ENCODE results near the gene GZMM. TPM values are rescaled to one million over a fixed set of nuclear protein-coding genes. Genes with fewer than 3 reads are reported as not detected.

GZMM gene
- total RNA-seq, 2 donors from 2014 or later: 0.51 TPM; not detected in 1

- Histone ChIP-seq H3K9ac (ENCODE audit: extremely low read depth, low read length, poor library complexity, severe bottlenecking) (no peak overlapping the region), H3K27ac (ENCODE audit: low read depth, low read length) (no peak overlapping the region), H3K4me3 (ENCODE audit: low read length) (no peak overlapping the region), H3K36me3 (ENCODE audit: control insufficient read depth, insufficient read depth, low read length) (peaks cover 43% of the 10 kb centered on the region), H3K4me1 (ENCODE audit: control insufficient read depth, insufficient read depth, low read length) (peaks cover 3% of the 10 kb centered on the region), H3K27me3 (ENCODE audit: control insufficient read depth, insufficient read depth, low read length, poor library complexity, severe bottlenecking) (no peaks in the 10 kb centered on the region), H3K9me3 (ENCODE audit: control insufficient read depth, low read length) (no peaks in the 10 kb centered on the region)
- Mint-ChIP-seq H3K9me3 (no peaks in the 10 kb centered on the region), H3K27ac (peak overlapping the region; percentile 44), H3K4me3 (no peak overlapping the region), H3K36me3 (ENCODE audit: low read depth) (peaks cover 16% of the 10 kb centered on the region), H3K27me3 (ENCODE audit: insufficient read depth) (no peaks in the 10 kb centered on the region), H3K4me1 (peaks cover 13% of the 10 kb centered on the region)
- peak; percentile 57 for DNase-seq
- 95 to 97% methylated on average over 46 to 66 of the region's 66 CpGs for WGBS, 2 experiments (ENCODE audit: insufficient coverage in 1 of 2, insufficient read length in 1 of 2)
- peak; percentile 40 for TF ChIP-seq CTCF (conservative IDR thresholded peaks at IDR 0.05)
Measured at GRCh38 chr19:577439-578392, 33.9 kb downstream of the GZMM start.

DNA sequence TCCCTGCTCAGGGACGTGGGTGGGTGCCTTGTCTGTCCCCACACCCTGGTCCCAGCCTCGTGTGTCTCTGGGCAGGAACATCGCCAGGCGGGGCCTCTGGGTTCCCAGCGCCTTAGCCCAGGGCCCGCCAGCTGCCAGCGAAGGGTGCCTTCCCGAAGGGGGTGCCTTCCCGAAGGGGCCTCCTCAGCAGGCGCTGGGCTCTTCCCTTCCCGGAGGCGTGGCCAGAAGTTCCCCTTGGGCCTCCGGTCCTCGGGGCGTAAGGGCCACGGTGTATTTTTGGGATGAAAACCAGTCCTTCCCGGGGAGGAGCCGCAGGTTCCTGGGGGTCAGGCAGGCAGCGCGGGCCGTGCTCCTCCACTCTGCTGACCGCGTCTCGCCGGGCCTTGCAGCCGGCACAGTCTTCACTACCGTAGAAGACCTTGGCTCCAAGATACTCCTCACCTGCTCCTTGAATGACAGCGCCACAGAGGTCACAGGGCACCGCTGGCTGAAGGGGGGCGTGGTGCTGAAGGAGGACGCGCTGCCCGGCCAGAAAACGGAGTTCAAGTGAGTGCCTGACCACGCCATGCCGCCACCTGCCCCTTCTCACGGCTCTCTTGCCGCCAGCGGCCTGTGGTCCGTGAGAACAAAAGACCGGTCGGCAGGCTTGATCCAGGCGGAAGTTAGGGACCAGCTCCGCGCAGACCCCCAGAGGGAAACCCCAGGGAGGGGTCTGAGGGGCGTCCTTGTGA, 35.4 kb downstream of the GZMM start:
- Histone ChIP-seq H3K27me3 (ENCODE audit: control insufficient read depth, insufficient read depth, low read length, poor library complexity, severe bottlenecking) (no peaks in the 10 kb centered on the region), H3K9ac (ENCODE audit: extremely low read depth, low read length, poor library complexity, severe bottlenecking) (no peak overlapping the region), H3K9me3 (ENCODE audit: control insufficient read depth, low read length) (no peaks in the 10 kb centered on the region), H3K4me3 (ENCODE audit: low read length) (no peak overlapping the region), H3K36me3 (ENCODE audit: control insufficient read depth, insufficient read depth, low read length) (peaks cover 52% of the 10 kb centered on the region), H3K4me1 (ENCODE audit: control insufficient read depth, insufficient read depth, low read length) (peaks cover 3% of the 10 kb centered on the region), H3K27ac (ENCODE audit: low read depth, low read length) (peak overlapping the region; percentile 11)
- Mint-ChIP-seq H3K4me3 (no peak overlapping the region), H3K9me3 (no peaks in the 10 kb centered on the region), H3K27me3 (ENCODE audit: insufficient read depth) (no peaks in the 10 kb centered on the region), H3K4me1 (peaks cover 11% of the 10 kb centered on the region), H3K27ac (no peak overlapping the region), H3K36me3 (ENCODE audit: low read depth) (peaks cover 19% of the 10 kb centered on the region)
- TF ChIP-seq CTCF (conservative IDR thresholded peaks at IDR 0.05): no peak
- DNase-seq: peak; percentile 41
- 96 to 97% methylated on average over 40 to 46 of the region's 46 CpGs for WGBS, 2 experiments (ENCODE audit: insufficient coverage in 1 of 2, insufficient read length in 1 of 2)

DNA sequence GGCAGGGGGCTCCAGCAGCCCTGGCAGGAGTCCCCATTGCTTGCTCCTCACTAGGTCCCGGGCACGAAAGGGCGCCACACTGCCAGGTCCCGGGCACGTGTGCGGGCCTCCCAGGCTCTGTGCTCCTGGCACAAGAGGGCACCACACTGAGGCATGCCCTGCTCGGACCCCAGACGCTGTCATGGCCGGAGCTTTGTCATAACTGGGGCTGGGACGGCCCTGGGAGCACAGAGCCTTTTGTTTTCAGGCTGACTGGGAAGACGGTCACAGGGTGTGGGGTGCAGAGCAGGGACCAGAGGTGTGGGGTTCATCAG, 35.9 kb downstream of the GZMM start:
- peaks cover 15% of the 10 kb centered on the region for H3K36me3 Mint-ChIP-seq (ENCODE audit: low read depth)
- Histone ChIP-seq H3K9ac (ENCODE audit: extremely low read depth, low read length, poor library complexity, severe bottlenecking) (no peak overlapping the region), H3K4me3 (ENCODE audit: low read length) (no peak overlapping the region), H3K36me3 (ENCODE audit: control insufficient read depth, insufficient read depth, low read length) (peaks cover 52% of the 10 kb centered on the region), H3K27ac (ENCODE audit: low read depth, low read length) (no peak overlapping the region), H3K4me1 (ENCODE audit: control insufficient read depth, insufficient read depth, low read length) (peaks cover 1% of the 10 kb centered on the region), H3K27me3 (ENCODE audit: control insufficient read depth, insufficient read depth, low read length, poor library complexity, severe bottlenecking) (no peaks in the 10 kb centered on the region), H3K9me3 (ENCODE audit: control insufficient read depth, low read length) (no peaks in the 10 kb centered on the region)
- no peak overlapping the region for H3K4me3 Mint-ChIP-seq
- no peak overlapping the region for H3K27ac Mint-ChIP-seq
- H3K27me3 Mint-ChIP-seq (ENCODE audit: insufficient read depth): no peaks in the 10 kb centered on the region
- TF ChIP-seq CTCF (conservative IDR thresholded peaks at IDR 0.05): no peak
- peaks cover 7% of the 10 kb centered on the region for H3K4me1 Mint-ChIP-seq
- no peaks in the 10 kb centered on the region for H3K9me3 Mint-ChIP-seq
- 96 to 98% methylated on average over 7 to 11 of the region's 11 CpGs for WGBS, 2 experiments (ENCODE audit: insufficient coverage in 1 of 2, insufficient read length in 1 of 2)
- no peak for DNase-seq
